ENCODE measurements around the gene CENPP.
"Not testable (repeated sequence)": the region's sequence is repeated elsewhere in the genome, so short reads cannot be mapped to it uniquely, and the experiment has no call there.

The CENPP gene

GRCh38 chr9:92408747-92409478, 83.2 kb downstream of the CENPP start:
- DNase-seq (ENCODE audit: extremely low spot score), result no peak
- CTCF ChIA-PET, result interaction anchor here (1.0 kb wide), 1 partner anchor 30 kb away, joined by 3 read pairs; no protein-coding TSS in a partner anchor
- TF ChIP-seq ELF4 (IDR thresholded peaks at IDR 0.05) (no peak), NFRKB (IDR thresholded peaks at IDR 0.05) (no peak), L3MBTL2 (conservative IDR thresholded peaks at IDR 0.05) (no peak), CTBP1 (IDR thresholded peaks at IDR 0.05; ENCODE audit: borderline replicate concordance) (no peak)
- POLR2A ChIA-PET, result no interaction called here

DNA sequence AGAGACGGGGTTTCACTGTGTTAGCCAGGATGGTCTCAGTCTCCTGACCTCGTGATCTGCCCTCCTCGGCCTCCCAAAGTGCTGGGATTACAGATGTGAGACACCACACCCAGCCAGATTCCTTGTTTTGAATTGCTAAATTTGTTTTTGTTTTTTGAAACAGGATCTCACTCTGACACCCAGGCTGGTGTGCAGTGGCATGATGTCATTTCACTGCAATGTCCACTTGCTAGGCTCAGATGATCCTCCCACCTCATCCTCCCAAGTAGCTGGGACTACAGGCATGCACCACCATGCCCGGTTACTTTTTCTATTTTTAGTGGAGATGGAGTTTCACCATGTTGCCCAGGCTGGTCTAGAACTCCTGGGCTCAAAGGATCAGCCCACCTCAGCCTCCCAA, 85.4 kb downstream of the CENPP start:
- POLR2A ChIA-PET; CTCF ChIA-PET; DNase-seq (ENCODE audit: extremely low spot score): not testable (repeated sequence)

DNA sequence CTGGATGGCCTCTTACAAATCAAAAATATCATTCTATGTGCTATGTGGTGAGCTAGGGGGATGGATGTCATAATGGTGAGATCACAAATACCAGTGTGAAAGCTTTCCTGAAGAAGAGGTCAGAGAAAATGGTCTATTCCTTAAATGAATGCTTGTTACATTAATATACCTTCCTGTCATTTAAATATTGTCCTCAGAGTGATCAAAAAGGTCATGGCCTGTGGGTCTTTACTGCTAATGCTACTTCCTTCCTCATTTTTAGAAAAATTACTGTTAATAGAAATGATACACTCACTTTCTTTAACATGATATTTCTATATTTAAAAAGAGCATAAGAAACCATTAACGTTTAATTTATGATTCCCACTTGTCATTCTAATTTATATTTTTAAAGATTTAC, 88.8 kb downstream of the CENPP start:
- POLR2A ChIA-PET, result no interaction called here
- CTCF ChIA-PET, result no interaction called here
- DNase-seq (ENCODE audit: extremely low spot score), result no peak
- no peak for TF ChIP-seq FOXM1 (IDR thresholded peaks at IDR 0.05; ENCODE audit: borderline replicate concordance)
- TF ChIP-seq NFRKB (IDR thresholded peaks at IDR 0.05), result no peak
- no peak for TF ChIP-seq FOXK2 (IDR thresholded peaks at IDR 0.05)
- no peak for TF ChIP-seq CTBP1 (IDR thresholded peaks at IDR 0.05; ENCODE audit: borderline replicate concordance)
- no peak for TF ChIP-seq TARDBP (IDR thresholded peaks at IDR 0.05)
- no peak for TF ChIP-seq FOXA1 (IDR thresholded peaks at IDR 0.05)
- no peak for TF ChIP-seq HDGF (IDR thresholded peaks at IDR 0.05; ENCODE audit: borderline replicate concordance)
- no peak for TF ChIP-seq LEF1 (IDR thresholded peaks at IDR 0.05; ENCODE audit: borderline replicate concordance)
- TF ChIP-seq ELF4 (IDR thresholded peaks at IDR 0.05), result no peak
- TF ChIP-seq, protein P1, sequence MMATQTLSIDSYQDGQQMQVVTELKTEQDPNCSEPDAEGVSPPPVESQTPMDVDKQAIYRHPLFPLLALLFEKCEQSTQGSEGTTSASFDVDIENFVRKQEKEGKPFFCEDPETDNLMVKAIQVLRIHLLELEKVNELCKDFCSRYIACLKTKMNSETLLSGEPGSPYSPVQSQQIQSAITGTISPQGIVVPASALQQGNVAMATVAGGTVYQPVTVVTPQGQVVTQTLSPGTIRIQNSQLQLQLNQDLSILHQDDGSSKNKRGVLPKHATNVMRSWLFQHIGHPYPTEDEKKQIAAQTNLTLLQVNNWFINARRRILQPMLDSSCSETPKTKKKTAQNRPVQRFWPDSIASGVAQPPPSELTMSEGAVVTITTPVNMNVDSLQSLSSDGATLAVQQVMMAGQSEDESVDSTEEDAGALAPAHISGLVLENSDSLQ (IDR thresholded peaks at IDR 0.05), result no peak
- no peak for TF ChIP-seq ZNF384 (IDR thresholded peaks at IDR 0.05)

- no peak for DNase-seq (ENCODE audit: extremely low spot score)
These were observed 97.0 kb downstream of the CENPP start for GRCh38 chr9:92422611-92423338.

GRCh38 chr9:92423612-92424011, 97.9 kb downstream of the CENPP start:
- TF ChIP-seq, protein P1 (IDR thresholded peaks at IDR 0.05), result no peak
- no peak for TF ChIP-seq L3MBTL2 (conservative IDR thresholded peaks at IDR 0.05)
- TF ChIP-seq ARNT (IDR thresholded peaks at IDR 0.05), result no peak
- no peak for TF ChIP-seq ZNF384 (IDR thresholded peaks at IDR 0.05)
- TF ChIP-seq LEF1 (IDR thresholded peaks at IDR 0.05; ENCODE audit: borderline replicate concordance), result no peak
- TF ChIP-seq TARDBP (IDR thresholded peaks at IDR 0.05), result no peak
- no peak for TF ChIP-seq FOXM1 (IDR thresholded peaks at IDR 0.05; ENCODE audit: borderline replicate concordance)
- no peak for TF ChIP-seq FOXK2 (IDR thresholded peaks at IDR 0.05)
- no peak for TF ChIP-seq NFRKB (IDR thresholded peaks at IDR 0.05)
- no peak for TF ChIP-seq ELF4 (IDR thresholded peaks at IDR 0.05)
- TF ChIP-seq CTBP1 (IDR thresholded peaks at IDR 0.05; ENCODE audit: borderline replicate concordance), result no peak
- no peak for TF ChIP-seq SUZ12 (IDR thresholded peaks at IDR 0.05)
- TF ChIP-seq BHLHE40 (IDR thresholded peaks at IDR 0.05; ENCODE audit: borderline replicate concordance), result no peak
- TF ChIP-seq FOXA1 (IDR thresholded peaks at IDR 0.05), result no peak
- no peak for TF ChIP-seq SP1 (IDR thresholded peaks at IDR 0.05)
- no peak for TF ChIP-seq HDGF (IDR thresholded peaks at IDR 0.05; ENCODE audit: borderline replicate concordance)
- no peak for DNase-seq (ENCODE audit: extremely low spot score)
- ChIA-PET POLR2A (no interaction called here), CTCF (no interaction called here)

More at GRCh38 chr9:92422611-92423338, 97.0 kb downstream of the CENPP start:
- ChIA-PET CTCF (no interaction called here), POLR2A (no interaction called here)
- TF ChIP-seq BHLHE40 (IDR thresholded peaks at IDR 0.05; ENCODE audit: borderline replicate concordance), result no peak
- TF ChIP-seq LEF1 (IDR thresholded peaks at IDR 0.05; ENCODE audit: borderline replicate concordance), result no peak
- no peak for TF ChIP-seq SP1 (IDR thresholded peaks at IDR 0.05)
- no peak for TF ChIP-seq CTBP1 (IDR thresholded peaks at IDR 0.05; ENCODE audit: borderline replicate concordance)
- TF ChIP-seq L3MBTL2 (conservative IDR thresholded peaks at IDR 0.05), result no peak
- TF ChIP-seq FOXK2 (IDR thresholded peaks at IDR 0.05), result no peak
- no peak for TF ChIP-seq SUZ12 (IDR thresholded peaks at IDR 0.05)

DNA sequence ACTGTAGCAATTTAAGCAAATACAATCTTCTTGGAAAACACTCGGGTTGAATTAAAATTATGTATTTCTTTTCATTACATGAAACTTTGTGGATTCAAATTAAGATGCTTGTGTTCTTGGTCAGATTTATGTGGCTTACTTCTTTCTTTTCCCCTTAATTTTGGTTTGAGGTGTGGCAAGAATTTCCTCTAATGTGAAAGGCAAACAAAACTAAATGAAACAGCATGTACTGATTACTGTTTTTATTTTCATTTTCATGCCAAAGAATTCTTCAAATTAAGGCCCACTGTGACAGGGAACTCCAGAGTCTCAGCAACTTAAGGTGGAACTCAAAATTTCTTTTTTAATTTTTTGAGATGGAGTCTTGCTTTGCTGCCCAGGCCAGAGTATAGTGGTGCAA, 98.6 kb downstream of the CENPP start, which contains the start of gene OMD:
Gene OMD, minus strand, starts transcription at position 132 of the 400 bp plus-strand sequence. CDS start 6,913 bp downstream, outside the sequence.
- DNase-seq (ENCODE audit: extremely low spot score), result no peak
- TF ChIP-seq BHLHE40 (IDR thresholded peaks at IDR 0.05; ENCODE audit: borderline replicate concordance), result no peak
- ChIA-PET CTCF (no interaction called here), POLR2A (no interaction called here)

- no peak for TF ChIP-seq L3MBTL2 (conservative IDR thresholded peaks at IDR 0.05)
- no peak for TF ChIP-seq BHLHE40 (IDR thresholded peaks at IDR 0.05; ENCODE audit: borderline replicate concordance)
- TF ChIP-seq, protein P1 (IDR thresholded peaks at IDR 0.05), result no peak
- TF ChIP-seq SP1 (IDR thresholded peaks at IDR 0.05), result no peak
- TF ChIP-seq FOXM1 (IDR thresholded peaks at IDR 0.05; ENCODE audit: borderline replicate concordance), result no peak
- no peak for TF ChIP-seq LEF1 (IDR thresholded peaks at IDR 0.05; ENCODE audit: borderline replicate concordance)
- TF ChIP-seq TARDBP (IDR thresholded peaks at IDR 0.05), result no peak
- TF ChIP-seq FOXK2 (IDR thresholded peaks at IDR 0.05), result no peak
- TF ChIP-seq SUZ12 (IDR thresholded peaks at IDR 0.05), result no peak
- ChIA-PET CTCF (interaction anchor here (0.6 kb wide), 1 partner anchor 1566 kb away, joined by 3 read pairs; no protein-coding TSS in a partner anchor), POLR2A (interaction anchor here (1.5 kb wide), 1 partner anchor 100 kb away, joined by 3 read pairs; the partner anchor contains the start of gene CENPP)
- DNase-seq (ENCODE audit: extremely low spot score), result no peak
These were observed 99.7 kb downstream of the CENPP start for GRCh38 chr9:92425474-92425873.
